GM12878 (cell line): ENCODE data around the gene GALNS. TPM values are rescaled to one million over a fixed set of nuclear protein-coding genes. Genes with fewer than 3 reads are reported as not detected.

ENCODE experiments used
- ATAC-seq: fragments of 200-7000 bp; cut with Tn5 transposase; 3 replicates; pipeline ENCODE4 v1.9.1; 2020; ENCODE audit warnings: mild to moderate bottlenecking, moderate library complexity
- BruUV-seq: library from RNA; stranded (reverse); fragments of 400-500 nt; replicated peaks from 2 replicates; lab custom pipeline; 2021; lab: Mats Ljungman, UMichigan
- CTCF ChIA-PET: fragments of 300-600 bp; sonication (Branson Sonifier 250); formaldehyde crosslinking; extraction: SDS; loops from one replicate; lab custom pipeline; 2021; ENCODE audit warnings: inconsistent platforms; lab: Yijun Ruan, JAX
- POLR2A ChIA-PET: fragments of 350-600 bp; formaldehyde crosslinking; extraction: SDS; loops from one replicate; lab custom pipeline; 2021; ENCODE audit warnings: inconsistent platforms; lab: Charles Lee
- RAD21 ChIA-PET: fragments of 300-600 bp; sonication (Branson Sonifier 250); formaldehyde crosslinking; loops from one replicate; lab custom pipeline; 2023; ENCODE audit warnings: antibody characterized with exemption; ENCODE audit not compliant: unreplicated experiment; lab: Charles Lee
- SMC1A ChIA-PET: fragments of 300-600 bp; sonication (Branson Sonifier 250); formaldehyde crosslinking; loops from one replicate; lab custom pipeline; 2023; ENCODE audit not compliant: unreplicated experiment, uncharacterized antibody; lab: Charles Lee
- DNase-seq: peaks from one replicate; pipeline ENCODE4 v3.0.0-alpha.2; 2011; ENCODE audit warnings: low read depth, low spot score
- FAIRE-seq: peaks from 3 replicates; lab custom pipeline; 2011; peaks lifted over from hg19 to GRCh38; lab: Jason Lieb, UNC
- H2AFZ ChIP-seq: 2 replicates; pipeline ENCODE4 v1.6.0; 2011; ENCODE audit warnings: low read depth, low read length, control low read depth; ENCODE audit not compliant: control insufficient read depth
- H3K27ac ChIP-seq: 2 replicates; pipeline ENCODE4 v1.5.1; 2011; ENCODE audit warnings: control low read depth; ENCODE audit not compliant: control insufficient read depth, insufficient read depth
- H3K27me3 ChIP-seq, 2 experiments: replicated peaks in 1 of 2; 2 replicates each; pipeline versions ENCODE4 v1.6.0 to v1.6.1; 2011; ENCODE audit warnings: low read length in 1 of 2; ENCODE audit not compliant: control insufficient read depth in 2 of 2, insufficient read depth in 2 of 2
- H3K36me3 ChIP-seq, 2 experiments: 2 replicates each; pipeline ENCODE4 v1.5.1; 2011; ENCODE audit warnings: low read length in 1 of 2; ENCODE audit not compliant: control insufficient read depth in 2 of 2, insufficient read depth in 2 of 2
- H3K4me1 ChIP-seq: 2 replicates; pipeline ENCODE4 v1.6.1; 2011; ENCODE audit warnings: mild to moderate bottlenecking, low read length, moderate library complexity, mixed read lengths; ENCODE audit not compliant: control insufficient read depth, insufficient read depth
- H3K4me2 ChIP-seq: 2 replicates; pipeline ENCODE4 v1.6.0; 2011; ENCODE audit warnings: control low read depth; ENCODE audit not compliant: control insufficient read depth, insufficient read depth
- H3K4me3 ChIP-seq: fragments of 200-600 bp; sonication (generic); 2 replicates; pipeline ENCODE4 v1.5.1; 2016
- H3K79me2 ChIP-seq: 2 replicates; pipeline ENCODE4 v1.6.0; 2011; ENCODE audit warnings: low read length; ENCODE audit not compliant: control insufficient read depth, insufficient read depth
- H3K9ac ChIP-seq: 2 replicates; pipeline ENCODE4 v1.8.0; 2011; ENCODE audit warnings: low read length, control low read depth, mixed read lengths; ENCODE audit not compliant: control insufficient read depth, insufficient read depth
- H3K9me3 ChIP-seq: replicated peaks from 3 replicates; pipeline ENCODE4 v1.5.1; 2011; ENCODE audit warnings: mild to moderate bottlenecking, low read length; ENCODE audit not compliant: control insufficient read depth, insufficient read depth
- H4K20me1 ChIP-seq: 2 replicates; pipeline ENCODE4 v1.6.0; 2011; ENCODE audit not compliant: control insufficient read depth, insufficient read depth
- CBFB ChIP-seq: IDR thresholded peaks from 2 replicates; pipeline ENCODE4 v1.6.1; 2016; ENCODE audit warnings: antibody characterized with exemption, low read depth
- POLR2A ChIP-seq: IDR thresholded peaks from 2 replicates; pipeline ENCODE4 v1.6.1; 2011; ENCODE audit warnings: low read depth, mild to moderate bottlenecking, low read length
- WGBS: methylation state at CpG from one replicate; pipeline ENCODE4 v1.1.6; 2016; ENCODE audit warnings: low lambda C conversion rate; ENCODE audit not compliant: insufficient replicate concordance, insufficient coverage; ENCODE audit errors: missing lambda C conversion rate; 5-methylcytosine and 5-hydroxymethylcytosine counted together
- in situ Hi-C: fragments of 300-500 bp; cut with MboI; formaldehyde crosslinking; loops from 9 replicates; pipeline ENCODE4 v1.14.3; 2018; ENCODE audit warnings: mixed read lengths
- intact Hi-C: fragments of 100-400 bp; cut with micrococcal nuclease; formaldehyde crosslinking; loops from one replicate; pipeline ENCODE4 v1.14.2; 2022; ENCODE audit not compliant: unreplicated experiment
- polyA plus RNA-seq, 11 experiments: library from polyadenylated mRNA; depleted of rRNA in 4 of 11; unstranded in 6 of 11; stranded (reverse) in 5 of 11; fragments of >200 nt; fragmentation: Nextera tagmentation in 4 of 11; fragmentation: Illumina TruSeq in 1 of 11; extraction: Ambion mirVana in 4 of 11; extraction: Trizol in 1 of 11; gene quantifications; 1 replicate in 1 of 11; 2 replicates in 10 of 11; pipeline versions ENCODE4 v1.2.1 to v1.2.3, GENCODE V29; 2011 to 2016; ENCODE audit warnings: inconsistent platforms in 2 of 11, missing spikeins in 2 of 11, low read depth in 1 of 11
- total RNA-seq, 4 experiments: library from RNA; depleted of rRNA in 3 of 4; stranded (reverse); fragments of >200 nt in 3 of 4; fragmentation: Illumina TruSeq in 1 of 4; extraction: Trizol in 1 of 4; gene quantifications; 2 replicates each; pipeline versions ENCODE4 v1.2.1 to v1.2.3, GENCODE V29; 2013 to 2021
- TF ChIP-seq, protein P1 (sequence below): fragments of 450-650 bp; IDR thresholded peaks from 2 replicates; pipeline ENCODE4 v1.6.1; 2017; ENCODE audit warnings: mild to moderate bottlenecking, moderate library complexity
- TF ChIP-seq, protein P2 (sequence below): fragments of 450-650 bp; IDR thresholded peaks from 2 replicates; pipeline ENCODE4 v1.6.1; 2017; ENCODE audit warnings: mild to moderate bottlenecking

The GALNS gene
- total and polyA plus RNA-seq, 10 of the 15 experiments (the other 5 are each of a cell fraction or from before 2014, with no cell fraction given): 0.37 to 12.4 (median 5.3) TPM

DNA sequence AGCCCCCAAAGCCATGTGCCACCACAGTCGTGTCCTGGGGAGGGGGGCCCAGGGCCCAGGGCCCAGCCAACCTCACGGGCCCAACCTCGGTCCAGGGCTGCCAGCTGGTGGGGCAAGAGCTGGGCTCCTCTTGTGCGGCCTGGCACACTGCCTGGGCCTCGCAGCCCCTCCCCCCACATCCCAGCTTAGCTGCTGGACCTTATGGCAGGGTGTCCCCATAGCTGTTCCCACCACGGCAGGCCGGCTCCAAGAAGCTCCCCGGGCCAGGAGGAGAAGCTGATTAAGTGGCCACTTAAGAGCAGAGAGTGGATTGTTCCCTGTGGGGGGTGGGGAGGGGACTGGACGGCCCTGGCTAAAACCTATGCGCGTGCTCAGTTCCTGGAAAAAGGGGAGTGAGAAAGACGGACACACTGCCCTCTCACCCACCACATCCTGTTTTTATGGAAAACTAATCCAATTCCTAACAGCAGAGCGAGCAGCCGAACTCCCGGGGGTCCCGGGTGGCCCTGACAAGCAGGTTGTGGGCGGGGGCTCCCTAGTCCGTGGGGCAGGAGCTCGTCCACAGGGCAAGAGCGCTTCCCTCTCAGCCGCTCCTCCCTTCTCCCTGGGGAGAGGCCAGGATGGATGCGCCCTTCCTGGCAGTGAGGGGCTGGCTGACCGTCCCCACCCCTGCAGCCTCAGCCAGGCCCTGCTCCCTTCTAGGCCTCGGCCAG lies 88.5 kb downstream of the GALNS start:
- FAIRE-seq (no peak), DNase-seq (no peak), ATAC-seq (no peak)
- no peak overlapping the region for H3K27ac ChIP-seq
- peaks cover 58% of the 10 kb centered on the region for H3K79me2 ChIP-seq
- TF ChIP-seq, protein P1, sequence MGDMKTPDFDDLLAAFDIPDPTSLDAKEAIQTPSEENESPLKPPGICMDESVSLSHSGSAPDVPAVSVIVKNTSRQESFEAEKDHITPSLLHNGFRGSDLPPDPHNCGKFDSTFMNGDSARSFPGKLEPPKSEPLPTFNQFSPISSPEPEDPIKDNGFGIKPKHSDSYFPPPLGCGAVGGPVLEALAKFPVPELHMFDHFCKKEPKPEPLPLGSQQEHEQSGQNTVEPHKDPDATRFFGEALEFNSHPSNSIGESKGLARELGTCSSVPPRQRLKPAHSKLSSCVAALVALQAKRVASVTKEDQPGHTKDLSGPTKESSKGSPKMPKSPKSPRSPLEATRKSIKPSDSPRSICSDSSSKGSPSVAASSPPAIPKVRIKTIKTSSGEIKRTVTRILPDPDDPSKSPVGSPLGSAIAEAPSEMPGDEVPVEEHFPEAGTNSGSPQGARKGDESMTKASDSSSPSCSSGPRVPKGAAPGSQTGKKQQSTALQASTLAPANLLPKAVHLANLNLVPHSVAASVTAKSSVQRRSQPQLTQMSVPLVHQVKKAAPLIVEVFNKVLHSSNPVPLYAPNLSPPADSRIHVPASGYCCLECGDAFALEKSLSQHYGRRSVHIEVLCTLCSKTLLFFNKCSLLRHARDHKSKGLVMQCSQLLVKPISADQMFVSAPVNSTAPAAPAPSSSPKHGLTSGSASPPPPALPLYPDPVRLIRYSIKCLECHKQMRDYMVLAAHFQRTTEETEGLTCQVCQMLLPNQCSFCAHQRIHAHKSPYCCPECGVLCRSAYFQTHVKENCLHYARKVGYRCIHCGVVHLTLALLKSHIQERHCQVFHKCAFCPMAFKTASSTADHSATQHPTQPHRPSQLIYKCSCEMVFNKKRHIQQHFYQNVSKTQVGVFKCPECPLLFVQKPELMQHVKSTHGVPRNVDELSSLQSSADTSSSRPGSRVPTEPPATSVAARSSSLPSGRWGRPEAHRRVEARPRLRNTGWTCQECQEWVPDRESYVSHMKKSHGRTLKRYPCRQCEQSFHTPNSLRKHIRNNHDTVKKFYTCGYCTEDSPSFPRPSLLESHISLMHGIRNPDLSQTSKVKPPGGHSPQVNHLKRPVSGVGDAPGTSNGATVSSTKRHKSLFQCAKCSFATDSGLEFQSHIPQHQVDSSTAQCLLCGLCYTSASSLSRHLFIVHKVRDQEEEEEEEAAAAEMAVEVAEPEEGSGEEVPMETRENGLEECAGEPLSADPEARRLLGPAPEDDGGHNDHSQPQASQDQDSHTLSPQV: no peak
- peak; percentile 16; the same call in 1 of the 2 replicates for TF ChIP-seq POLR2A
- no peak for TF ChIP-seq CBFB
- TF ChIP-seq, protein P2, sequence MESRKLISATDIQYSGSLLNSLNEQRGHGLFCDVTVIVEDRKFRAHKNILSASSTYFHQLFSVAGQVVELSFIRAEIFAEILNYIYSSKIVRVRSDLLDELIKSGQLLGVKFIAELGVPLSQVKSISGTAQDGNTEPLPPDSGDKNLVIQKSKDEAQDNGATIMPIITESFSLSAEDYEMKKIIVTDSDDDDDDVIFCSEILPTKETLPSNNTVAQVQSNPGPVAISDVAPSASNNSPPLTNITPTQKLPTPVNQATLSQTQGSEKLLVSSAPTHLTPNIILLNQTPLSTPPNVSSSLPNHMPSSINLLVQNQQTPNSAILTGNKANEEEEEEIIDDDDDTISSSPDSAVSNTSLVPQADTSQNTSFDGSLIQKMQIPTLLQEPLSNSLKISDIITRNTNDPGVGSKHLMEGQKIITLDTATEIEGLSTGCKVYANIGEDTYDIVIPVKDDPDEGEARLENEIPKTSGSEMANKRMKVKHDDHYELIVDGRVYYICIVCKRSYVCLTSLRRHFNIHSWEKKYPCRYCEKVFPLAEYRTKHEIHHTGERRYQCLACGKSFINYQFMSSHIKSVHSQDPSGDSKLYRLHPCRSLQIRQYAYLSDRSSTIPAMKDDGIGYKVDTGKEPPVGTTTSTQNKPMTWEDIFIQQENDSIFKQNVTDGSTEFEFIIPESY: no peak
- BruUV-seq: no TSS peak
- H3K4me3 ChIP-seq: no peak overlapping the region
- in situ Hi-C loops: no loop called here
- ChIA-PET SMC1A (no interaction called here), RAD21 (no interaction called here), POLR2A (interaction anchor here (0.6 to 1.1 kb wide), 2 partner anchors 14 to 21 kb away, joined by 3 read pairs; no protein-coding TSS in a partner anchor), CTCF (interaction anchor here (1.7 kb wide), 1 partner anchor 12 kb away, joined by 4 read pairs; no protein-coding TSS in a partner anchor)
- no peak overlapping the region for H2AFZ ChIP-seq
- H3K27me3 ChIP-seq: no peaks in the 10 kb centered on the region
- H3K36me3 ChIP-seq: peaks cover 3 to 4% of the 10 kb centered on the region in 2 experiments; a peak in 3 of 4 replicates
- WGBS: 71% methylated on average over 23 of the region's 24 CpGs
- no peak overlapping the region for H3K9ac ChIP-seq
- peaks cover 28% of the 10 kb centered on the region for H3K4me1 ChIP-seq
- H3K9me3 ChIP-seq: no peaks in the 10 kb centered on the region
- no peaks in the 10 kb centered on the region; the same call in none of the 2 replicates for H4K20me1 ChIP-seq
- intact Hi-C loops: no loop called here
- peak overlapping the region; percentile 23; the same call in 1 of the 2 replicates for H3K4me2 ChIP-seq
